Fibroblast of pulmonary artery (primary cell): ENCODE measurements around the gene LBP.

Source experiments
- DNase-seq: peaks from one replicate; pipeline ENCODE4 v3.0.0-alpha.2; 2010; ENCODE audit warnings: low read depth
- H3K4me3 ChIP-seq: replicated peaks from 2 replicates; pipeline ENCODE4 v1.5.1; 2011; ENCODE audit warnings: low read depth, mild to moderate bottlenecking, control low read depth, low read length, moderate library complexity
- TF ChIP-seq, protein P1 (sequence below): IDR thresholded peaks from 2 replicates; pipeline ENCODE4 v1.5.1; 2011; ENCODE audit warnings: mild to moderate bottlenecking, control low read depth, low read length, inconsistent platforms; ENCODE audit errors: missing control alignments

The LBP gene

DNA sequence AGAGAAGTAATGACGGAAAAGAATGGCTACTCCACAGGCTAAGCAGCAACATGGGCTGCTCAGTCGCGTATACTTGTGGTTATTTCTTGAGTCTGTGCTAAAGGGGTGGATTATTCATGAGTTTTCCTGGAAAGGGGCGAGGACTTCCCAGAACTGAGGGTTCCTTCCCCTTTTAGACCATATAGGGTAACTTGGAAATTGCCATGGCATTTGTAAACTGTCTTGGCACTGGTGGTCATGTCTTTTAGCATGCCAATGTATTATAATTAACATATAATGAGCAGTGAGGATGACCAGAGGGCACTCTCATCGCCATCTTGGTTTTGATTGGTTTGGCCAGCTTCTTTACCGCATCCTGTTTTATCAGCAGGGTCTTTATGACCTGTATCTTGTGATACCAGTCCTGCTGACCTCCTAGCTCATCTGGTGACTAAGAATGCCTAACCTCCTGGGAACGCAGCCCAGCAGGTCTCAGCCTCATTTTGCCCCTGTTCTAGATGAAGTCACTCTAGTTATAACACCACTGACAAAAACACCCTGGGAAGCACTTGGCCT, 11.4 kb downstream of the LBP start:
- DNase-seq, result no peak
- TF ChIP-seq, protein P1, sequence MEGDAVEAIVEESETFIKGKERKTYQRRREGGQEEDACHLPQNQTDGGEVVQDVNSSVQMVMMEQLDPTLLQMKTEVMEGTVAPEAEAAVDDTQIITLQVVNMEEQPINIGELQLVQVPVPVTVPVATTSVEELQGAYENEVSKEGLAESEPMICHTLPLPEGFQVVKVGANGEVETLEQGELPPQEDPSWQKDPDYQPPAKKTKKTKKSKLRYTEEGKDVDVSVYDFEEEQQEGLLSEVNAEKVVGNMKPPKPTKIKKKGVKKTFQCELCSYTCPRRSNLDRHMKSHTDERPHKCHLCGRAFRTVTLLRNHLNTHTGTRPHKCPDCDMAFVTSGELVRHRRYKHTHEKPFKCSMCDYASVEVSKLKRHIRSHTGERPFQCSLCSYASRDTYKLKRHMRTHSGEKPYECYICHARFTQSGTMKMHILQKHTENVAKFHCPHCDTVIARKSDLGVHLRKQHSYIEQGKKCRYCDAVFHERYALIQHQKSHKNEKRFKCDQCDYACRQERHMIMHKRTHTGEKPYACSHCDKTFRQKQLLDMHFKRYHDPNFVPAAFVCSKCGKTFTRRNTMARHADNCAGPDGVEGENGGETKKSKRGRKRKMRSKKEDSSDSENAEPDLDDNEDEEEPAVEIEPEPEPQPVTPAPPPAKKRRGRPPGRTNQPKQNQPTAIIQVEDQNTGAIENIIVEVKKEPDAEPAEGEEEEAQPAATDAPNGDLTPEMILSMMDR, result no peak
- H3K4me3 ChIP-seq, result no peak overlapping the region

DNA sequence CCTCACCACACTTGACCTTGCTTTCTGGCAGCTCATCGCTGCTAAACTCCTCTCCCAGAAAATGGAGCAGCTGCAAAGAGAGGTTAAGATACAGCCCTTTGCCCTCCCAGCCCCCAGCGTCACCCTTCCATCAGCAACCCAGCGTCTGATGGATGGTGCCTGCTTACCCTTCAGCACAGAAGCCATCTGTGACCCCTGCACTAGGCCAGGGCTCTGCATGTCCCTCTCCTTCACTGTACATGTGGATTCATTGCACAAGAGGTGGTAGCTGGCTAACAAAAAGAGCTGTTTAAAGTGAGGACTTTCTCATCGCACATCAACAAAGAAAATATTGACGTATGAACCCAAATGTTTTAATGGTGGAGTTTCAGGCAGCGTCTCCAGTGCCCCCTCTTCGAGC, 12.3 kb downstream of the LBP start:
- DNase-seq, result no peak
- TF ChIP-seq, protein P1, result no peak
- H3K4me3 ChIP-seq, result no peak overlapping the region

DNA sequence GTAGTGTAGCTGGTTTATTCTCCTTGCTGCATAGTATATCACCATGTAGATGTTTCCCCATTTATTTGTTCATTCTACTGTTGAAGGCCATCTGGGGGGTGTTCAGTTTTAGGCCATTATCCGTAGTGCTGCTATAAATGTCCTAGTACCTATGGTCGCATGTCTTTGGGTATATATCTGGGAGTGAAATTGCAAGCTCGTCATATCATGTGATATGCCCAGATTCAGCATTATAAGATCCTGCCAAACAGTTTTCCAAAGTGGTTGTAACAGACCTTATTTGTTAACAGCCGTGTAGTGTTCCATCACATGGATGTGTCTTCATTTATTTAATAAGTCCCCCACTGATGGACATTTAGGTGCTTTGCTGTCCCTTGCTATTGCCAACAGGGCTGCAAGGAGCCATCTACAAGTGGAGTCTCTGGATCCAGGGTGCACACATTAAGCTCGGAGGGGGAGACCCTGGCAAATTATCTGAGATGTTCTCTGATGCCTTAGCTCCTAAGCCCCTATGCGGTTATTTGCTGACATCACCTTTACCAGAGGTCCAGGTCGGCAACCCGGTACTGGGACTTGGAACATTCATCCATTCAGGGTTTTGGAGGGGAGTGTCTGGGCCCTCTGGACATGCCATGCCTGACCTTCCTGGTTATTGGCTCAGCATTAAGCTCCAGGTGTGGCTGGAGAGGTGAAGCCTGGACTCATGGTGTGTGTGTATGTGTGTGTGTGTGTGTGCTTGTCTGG, 16.9 kb downstream of the LBP start:
- no peak overlapping the region for H3K4me3 ChIP-seq
- no peak for DNase-seq
- TF ChIP-seq, protein P1, result no peak

DNA sequence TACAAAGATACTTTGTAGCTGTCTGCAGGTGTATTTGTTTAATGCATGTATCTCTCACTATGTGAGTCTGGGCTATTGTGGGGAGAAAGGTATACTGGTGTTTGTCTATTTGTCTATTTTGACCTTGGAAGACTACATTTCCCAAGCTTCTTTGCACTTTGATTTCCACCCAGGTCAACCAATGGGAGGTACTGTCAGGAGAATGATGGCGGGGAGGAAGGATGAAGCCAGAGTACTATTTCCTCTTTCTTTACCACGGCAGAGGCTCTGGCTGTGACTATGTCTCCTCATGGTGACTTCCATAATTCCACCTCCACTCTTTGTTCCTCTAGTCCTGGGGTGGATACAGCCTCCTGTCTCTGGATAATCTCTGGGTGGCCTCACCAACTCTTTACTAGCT, 23.1 kb downstream of the LBP start:
- H3K4me3 ChIP-seq, result no peak overlapping the region
- peak; percentile 15 for DNase-seq
- TF ChIP-seq, protein P1, result no peak

DNA sequence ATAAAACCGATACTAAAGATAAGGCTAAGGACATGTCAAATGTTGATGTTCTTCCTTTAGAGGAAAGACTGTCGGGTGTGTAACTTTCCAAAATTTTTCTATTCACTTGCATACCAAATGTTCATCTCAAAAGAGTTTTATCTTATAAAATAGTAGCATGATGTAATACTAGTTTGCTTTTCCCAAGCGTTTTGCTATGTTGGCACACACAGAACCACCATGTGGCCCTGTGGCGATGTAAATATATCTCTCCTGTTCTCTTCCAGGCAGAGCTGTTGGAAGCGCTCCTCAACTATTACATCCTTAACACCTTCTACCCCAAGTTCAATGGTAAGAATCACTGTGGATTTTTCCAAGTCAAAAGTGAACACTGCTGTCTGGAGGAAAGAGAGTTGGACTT, 26.5 kb downstream of the LBP start:
- DNase-seq, result peak; percentile 11
- TF ChIP-seq, protein P1, result no peak
- H3K4me3 ChIP-seq, result no peak overlapping the region

DNA sequence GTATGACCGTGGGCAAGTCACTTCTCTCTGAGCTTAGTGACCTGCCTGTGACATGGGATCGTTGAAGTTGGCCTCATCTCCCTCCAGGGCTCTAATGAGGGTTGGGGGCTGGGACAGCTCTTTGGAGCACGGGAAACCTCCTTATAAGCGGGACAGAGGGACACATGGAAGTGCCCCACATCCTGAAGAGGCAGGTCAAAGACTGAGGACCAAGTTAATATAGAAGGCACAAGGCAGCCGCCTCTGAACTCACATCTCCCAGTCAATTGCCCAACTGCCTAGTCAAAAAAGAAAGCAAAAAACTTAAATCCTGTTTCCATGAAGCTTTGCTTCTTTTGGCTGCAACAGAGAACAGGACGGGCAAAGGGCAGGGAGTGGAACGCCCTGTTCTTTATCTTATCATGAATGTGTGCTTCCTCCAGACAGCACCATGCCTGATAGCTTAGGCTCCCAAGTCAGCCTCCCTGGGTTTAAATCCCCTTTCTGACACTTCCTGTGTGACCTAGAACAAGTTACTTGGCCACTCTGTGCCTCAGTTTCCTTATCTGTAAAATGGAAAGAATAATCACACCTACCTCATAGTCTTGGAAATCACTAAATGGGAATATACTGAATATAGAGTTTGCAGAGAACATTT, 27.1 kb downstream of the LBP start:
- H3K4me3 ChIP-seq, result no peak overlapping the region
- TF ChIP-seq, protein P1, result no peak
- peak; percentile 17 for DNase-seq
